Retinal pigment epithelial cell (primary cell): ENCODE data around the gene RUSC1.
"Not testable (repeated sequence)": the region's sequence is repeated elsewhere in the genome, so short reads cannot be mapped to it uniquely, and the experiment has no call there.

Experiments
- DNase-seq: peaks from one replicate; pipeline ENCODE4 v3.0.0-alpha.2; 2010; ENCODE audit warnings: low read depth
- H3K4me3 ChIP-seq: 2 replicates; pipeline ENCODE4 v1.5.1; 2011; ENCODE audit warnings: mild to moderate bottlenecking, low read length, control low read depth, moderate library complexity
- TF ChIP-seq, protein P1 (sequence below): conservative IDR thresholded peaks from 2 replicates; pipeline ENCODE4 v1.5.1; 2011; ENCODE audit warnings: low read depth, low read length, control low read depth, inconsistent platforms

Gene RUSC1

DNA sequence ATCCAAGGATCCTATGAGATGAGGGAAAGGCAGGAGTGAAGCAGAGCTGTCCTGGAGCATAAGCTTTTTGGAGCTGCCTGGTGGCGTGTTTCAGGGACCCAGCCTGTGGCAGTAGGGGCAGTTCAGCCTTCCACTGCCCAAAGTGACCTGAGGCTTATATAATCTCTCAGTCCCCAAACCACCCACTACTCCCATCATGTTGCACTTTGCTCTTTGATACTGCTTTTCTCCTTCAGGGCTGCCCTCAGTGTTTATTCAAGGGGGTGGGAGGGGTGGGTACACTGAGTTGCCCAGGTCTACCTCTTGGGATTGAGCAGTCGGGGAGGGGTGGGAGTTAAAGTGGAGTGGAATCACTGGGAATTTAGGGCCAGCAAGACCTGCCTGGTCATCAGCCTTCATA is 34.1 kb upstream of the RUSC1 start:
- TF ChIP-seq, protein P1, sequence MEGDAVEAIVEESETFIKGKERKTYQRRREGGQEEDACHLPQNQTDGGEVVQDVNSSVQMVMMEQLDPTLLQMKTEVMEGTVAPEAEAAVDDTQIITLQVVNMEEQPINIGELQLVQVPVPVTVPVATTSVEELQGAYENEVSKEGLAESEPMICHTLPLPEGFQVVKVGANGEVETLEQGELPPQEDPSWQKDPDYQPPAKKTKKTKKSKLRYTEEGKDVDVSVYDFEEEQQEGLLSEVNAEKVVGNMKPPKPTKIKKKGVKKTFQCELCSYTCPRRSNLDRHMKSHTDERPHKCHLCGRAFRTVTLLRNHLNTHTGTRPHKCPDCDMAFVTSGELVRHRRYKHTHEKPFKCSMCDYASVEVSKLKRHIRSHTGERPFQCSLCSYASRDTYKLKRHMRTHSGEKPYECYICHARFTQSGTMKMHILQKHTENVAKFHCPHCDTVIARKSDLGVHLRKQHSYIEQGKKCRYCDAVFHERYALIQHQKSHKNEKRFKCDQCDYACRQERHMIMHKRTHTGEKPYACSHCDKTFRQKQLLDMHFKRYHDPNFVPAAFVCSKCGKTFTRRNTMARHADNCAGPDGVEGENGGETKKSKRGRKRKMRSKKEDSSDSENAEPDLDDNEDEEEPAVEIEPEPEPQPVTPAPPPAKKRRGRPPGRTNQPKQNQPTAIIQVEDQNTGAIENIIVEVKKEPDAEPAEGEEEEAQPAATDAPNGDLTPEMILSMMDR, result no peak
- no peak overlapping the region for H3K4me3 ChIP-seq
- no peak for DNase-seq

DNA sequence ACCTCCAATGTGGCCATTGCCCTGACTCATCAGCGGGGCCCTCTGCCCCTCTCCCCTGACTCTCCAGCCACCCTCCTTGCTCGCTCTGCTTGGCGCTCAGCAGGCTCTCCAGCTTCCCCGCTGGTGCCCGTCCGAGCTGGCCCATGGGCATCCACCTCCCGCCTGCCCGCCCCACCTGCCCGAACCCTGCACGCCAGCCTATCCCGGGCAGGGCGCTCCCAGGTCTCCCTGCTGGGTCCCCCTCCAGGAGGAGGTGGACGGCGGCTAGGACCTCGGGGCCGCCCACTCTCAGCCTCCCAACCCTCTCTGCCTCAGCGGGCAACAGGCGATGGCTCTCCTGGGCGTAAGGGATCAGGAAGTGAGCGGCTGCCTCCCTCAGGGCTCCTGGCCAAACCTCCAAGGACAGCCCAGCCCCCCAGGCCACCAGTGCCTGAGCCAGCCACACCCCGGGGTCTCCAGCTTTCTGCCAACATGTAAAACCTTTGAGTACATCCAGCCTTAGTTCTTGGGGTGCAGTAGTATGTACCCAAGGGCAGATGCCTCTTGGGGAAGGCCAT is 32.6 kb upstream of the RUSC1 start:
- DNase-seq, result no peak
- H3K4me3 ChIP-seq, result no peak overlapping the region
- TF ChIP-seq, protein P1, result no peak

DNA sequence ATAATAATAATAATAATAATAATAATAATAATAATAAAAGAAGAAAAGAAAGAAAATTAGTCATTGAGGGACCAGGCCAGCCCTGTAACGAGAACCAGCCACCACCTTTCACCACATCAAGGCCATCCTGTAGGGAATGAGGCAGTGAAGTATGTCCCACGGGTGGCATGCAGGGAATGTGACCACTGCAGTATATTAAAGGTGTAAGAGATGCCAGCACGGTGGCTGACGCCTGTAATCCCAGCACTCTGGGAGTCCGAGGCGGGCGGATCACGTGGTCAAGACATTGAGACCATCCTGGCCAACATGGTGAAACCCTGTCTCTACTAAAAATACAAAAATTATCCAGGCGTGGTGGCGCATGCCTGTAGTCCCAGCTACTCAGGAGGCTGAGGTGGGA is 29.7 kb upstream of the RUSC1 start:
- DNase-seq, H3K4me3 ChIP-seq: not testable (repeated sequence)

DNA sequence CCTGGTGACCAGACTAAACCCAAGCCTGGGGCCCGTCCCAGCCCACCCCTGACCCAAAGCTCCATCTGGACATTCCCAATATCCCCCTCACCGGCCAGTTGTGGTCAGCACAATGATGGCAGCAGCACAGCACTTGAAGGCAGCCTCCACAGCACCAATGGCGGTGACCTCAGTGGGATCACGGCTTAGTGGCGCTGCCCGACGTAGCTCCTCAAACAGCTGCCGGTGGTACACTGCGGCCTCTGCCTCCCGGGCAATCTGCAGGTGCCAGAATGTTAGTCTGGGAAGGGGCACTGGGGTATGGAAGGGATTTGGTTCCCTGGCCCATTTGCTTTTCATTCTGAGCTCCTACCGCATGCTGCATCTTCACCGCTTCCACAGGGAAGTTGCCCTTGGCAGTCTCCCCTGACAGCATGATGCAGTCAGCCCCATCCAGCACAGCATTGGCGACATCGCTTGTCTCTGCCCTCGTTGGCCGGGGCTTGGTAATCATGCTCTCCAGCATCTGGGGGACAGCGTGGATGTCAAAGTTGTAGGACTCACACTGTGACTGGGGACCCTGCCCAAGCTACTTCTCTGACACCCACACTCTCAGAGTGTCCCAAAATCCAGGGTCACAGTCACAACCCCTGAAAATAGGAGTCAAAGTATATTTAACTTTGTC is 27.5 kb upstream of the RUSC1 start:
- TF ChIP-seq, protein P1, result no peak

GRCh38 chr1:155294520-155295182 is 26.0 kb upstream of the RUSC1 start:
- no peak overlapping the region for H3K4me3 ChIP-seq
- no peak for DNase-seq
- TF ChIP-seq, protein P1, result no peak

More for the DNA sequence above, 27.5 kb upstream of the RUSC1 start:
- DNase-seq, result no peak
- no peak overlapping the region for H3K4me3 ChIP-seq

GRCh38 chr1:155295183-155295941 is 25.3 kb upstream of the RUSC1 start:
- DNase-seq, result no peak
- TF ChIP-seq, protein P1, result no peak
- H3K4me3 ChIP-seq, result peak overlapping the region; percentile 14

GRCh38 chr1:155295942-155296267 is 24.8 kb upstream of the RUSC1 start:
- H3K4me3 ChIP-seq, result no peak overlapping the region
- DNase-seq, result no peak
- TF ChIP-seq, protein P1, result no peak
